Measurements from ENCODE around the gene KITLG. TPM values are rescaled to one million over a fixed set of nuclear protein-coding genes. Genes with fewer than 3 reads are reported as not detected.

Gene KITLG
- total RNA-seq, 1 donor from 2014 or later: 8.6 TPM

DNA sequence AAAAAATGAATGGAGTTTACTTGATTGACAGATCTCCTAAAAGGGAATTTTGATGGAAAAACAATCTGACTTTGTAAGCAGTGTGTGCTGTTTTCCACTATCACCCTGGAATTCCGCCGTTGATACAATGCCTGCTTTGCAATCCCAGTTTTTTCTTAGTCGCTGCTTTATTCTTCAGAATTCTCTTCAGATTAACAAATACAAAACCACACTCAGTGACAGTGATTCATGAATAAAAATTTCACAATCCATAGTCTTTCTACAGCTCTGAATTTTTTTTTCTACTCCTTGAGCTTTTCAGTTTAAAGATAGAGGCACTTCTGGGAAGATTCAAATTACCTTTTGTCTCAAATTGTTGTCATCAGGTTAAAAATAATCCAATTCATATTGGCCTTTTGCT is 44.6 kb upstream of the KITLG start:
- H3K4me3 ChIP-seq: no peak overlapping the region
- no peaks in the 10 kb centered on the region for H3K4me1 ChIP-seq
- no peaks in the 10 kb centered on the region for H3K9me3 ChIP-seq (replicated peaks)
- no peaks in the 10 kb centered on the region for H3K27me3 ChIP-seq (ENCODE audit: low read depth)
- TF ChIP-seq, protein P1, sequence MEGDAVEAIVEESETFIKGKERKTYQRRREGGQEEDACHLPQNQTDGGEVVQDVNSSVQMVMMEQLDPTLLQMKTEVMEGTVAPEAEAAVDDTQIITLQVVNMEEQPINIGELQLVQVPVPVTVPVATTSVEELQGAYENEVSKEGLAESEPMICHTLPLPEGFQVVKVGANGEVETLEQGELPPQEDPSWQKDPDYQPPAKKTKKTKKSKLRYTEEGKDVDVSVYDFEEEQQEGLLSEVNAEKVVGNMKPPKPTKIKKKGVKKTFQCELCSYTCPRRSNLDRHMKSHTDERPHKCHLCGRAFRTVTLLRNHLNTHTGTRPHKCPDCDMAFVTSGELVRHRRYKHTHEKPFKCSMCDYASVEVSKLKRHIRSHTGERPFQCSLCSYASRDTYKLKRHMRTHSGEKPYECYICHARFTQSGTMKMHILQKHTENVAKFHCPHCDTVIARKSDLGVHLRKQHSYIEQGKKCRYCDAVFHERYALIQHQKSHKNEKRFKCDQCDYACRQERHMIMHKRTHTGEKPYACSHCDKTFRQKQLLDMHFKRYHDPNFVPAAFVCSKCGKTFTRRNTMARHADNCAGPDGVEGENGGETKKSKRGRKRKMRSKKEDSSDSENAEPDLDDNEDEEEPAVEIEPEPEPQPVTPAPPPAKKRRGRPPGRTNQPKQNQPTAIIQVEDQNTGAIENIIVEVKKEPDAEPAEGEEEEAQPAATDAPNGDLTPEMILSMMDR (IDR thresholded peaks at IDR 0.05; ENCODE audit: borderline replicate concordance): no peak
- intact Hi-C loops (cut with micrococcal nuclease): no loop called here
- DNase-seq: no peak
- no peaks in the 10 kb centered on the region for H3K36me3 ChIP-seq
- no peak overlapping the region for H3K27ac ChIP-seq (replicated peaks)

DNA sequence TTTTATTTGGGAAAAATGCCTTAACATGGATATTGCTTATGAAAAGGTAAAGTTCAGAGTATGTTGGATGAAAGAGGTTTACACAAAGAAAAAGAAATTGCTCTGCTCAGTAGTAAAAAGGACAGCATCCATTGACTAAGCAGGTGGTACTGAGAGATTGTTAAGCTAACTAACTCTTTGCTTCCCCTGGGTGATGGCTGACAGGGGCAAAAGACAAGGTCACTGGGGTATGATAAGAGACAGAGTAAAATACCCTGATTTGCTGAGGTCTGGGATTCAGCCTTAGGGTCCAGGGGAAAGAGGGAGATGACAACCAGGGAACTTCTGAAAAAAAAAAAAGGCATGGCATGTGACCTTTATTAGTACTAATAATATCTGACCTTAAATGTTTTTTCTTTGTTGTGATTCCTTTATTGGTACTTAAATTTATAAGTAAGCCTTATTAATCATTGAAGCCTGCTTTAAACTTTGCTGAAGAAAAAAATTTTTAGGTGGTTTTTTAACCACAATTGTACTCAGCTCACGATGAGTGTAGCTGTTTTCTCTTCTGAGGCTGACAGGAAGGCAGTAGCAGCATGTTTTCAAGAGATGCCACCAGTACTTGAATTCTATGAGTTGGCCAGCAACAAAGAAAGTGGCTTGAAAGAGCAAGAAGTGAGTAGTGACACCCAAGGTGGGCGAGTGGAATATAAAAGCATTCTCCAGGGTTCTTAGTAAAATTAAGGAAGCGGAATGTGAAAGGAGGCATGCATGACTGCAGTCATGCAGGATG is 43.7 kb upstream of the KITLG start:
- intact Hi-C loops (cut with micrococcal nuclease): no loop called here
- Histone ChIP-seq H3K4me1 (no peaks in the 10 kb centered on the region), H3K9me3 (replicated peaks) (no peaks in the 10 kb centered on the region), H3K27ac (replicated peaks) (no peak overlapping the region), H3K4me3 (no peak overlapping the region), H3K27me3 (ENCODE audit: low read depth) (no peaks in the 10 kb centered on the region), H3K36me3 (no peaks in the 10 kb centered on the region)
- DNase-seq: no peak
- TF ChIP-seq, protein P1 (IDR thresholded peaks at IDR 0.05; ENCODE audit: borderline replicate concordance): no peak

DNA sequence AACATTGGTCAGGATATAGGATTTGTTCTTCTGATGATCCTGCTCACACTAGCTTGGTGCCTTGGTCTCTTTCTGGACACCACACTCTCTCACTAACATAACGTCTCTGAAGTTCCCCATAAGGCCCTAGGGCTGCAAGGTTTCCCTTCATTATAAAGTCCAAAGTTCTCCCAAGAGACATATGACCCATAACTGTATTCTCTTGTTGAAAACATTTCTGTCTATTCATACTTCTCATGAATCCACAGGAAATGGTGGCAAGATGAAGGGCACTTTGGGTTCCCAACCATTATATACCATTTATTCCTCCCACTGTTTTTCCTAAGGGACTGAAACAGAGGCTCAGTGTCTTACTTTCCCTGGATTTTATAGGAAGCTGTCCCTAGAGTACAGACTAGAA is 37.1 kb upstream of the KITLG start:
- H3K27me3 ChIP-seq (ENCODE audit: low read depth): no peaks in the 10 kb centered on the region
- no peak for DNase-seq
- intact Hi-C loops (cut with micrococcal nuclease): no loop called here
- H3K27ac ChIP-seq (replicated peaks): no peak overlapping the region
- H3K4me1 ChIP-seq: no peaks in the 10 kb centered on the region
- TF ChIP-seq, protein P1 (IDR thresholded peaks at IDR 0.05; ENCODE audit: borderline replicate concordance): no peak
- peaks cover 7% of the 10 kb centered on the region for H3K9me3 ChIP-seq (replicated peaks)
- no peaks in the 10 kb centered on the region for H3K36me3 ChIP-seq
- H3K4me3 ChIP-seq: no peak overlapping the region

DNA sequence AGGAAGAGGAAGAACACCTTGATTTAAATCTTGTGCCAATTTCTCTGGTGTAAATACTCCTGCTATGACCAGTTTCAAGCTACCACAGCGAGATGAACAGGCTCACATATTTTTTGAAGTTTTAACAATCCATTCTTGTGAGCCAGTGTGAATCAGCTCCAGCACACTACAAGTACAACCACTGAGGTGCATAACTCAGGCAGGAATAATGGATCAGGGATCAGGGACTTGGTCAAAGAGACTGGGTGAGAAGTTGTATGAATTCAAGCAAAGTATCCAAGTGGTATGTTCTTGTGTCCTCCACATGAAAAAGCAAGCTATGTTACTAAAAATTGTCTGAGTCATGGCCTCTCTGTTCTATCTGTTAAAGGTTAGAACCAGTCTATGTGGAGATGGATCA is 35.2 kb upstream of the KITLG start:
- intact Hi-C loops (cut with micrococcal nuclease): no loop called here
- H3K27me3 ChIP-seq (ENCODE audit: low read depth): no peaks in the 10 kb centered on the region
- DNase-seq: no peak
- no peak overlapping the region for H3K27ac ChIP-seq (replicated peaks)
- no peaks in the 10 kb centered on the region for H3K4me1 ChIP-seq
- H3K9me3 ChIP-seq (replicated peaks): peaks cover 11% of the 10 kb centered on the region
- H3K4me3 ChIP-seq: no peak overlapping the region
- H3K36me3 ChIP-seq: no peaks in the 10 kb centered on the region
- TF ChIP-seq, protein P1 (IDR thresholded peaks at IDR 0.05; ENCODE audit: borderline replicate concordance): no peak

DNA sequence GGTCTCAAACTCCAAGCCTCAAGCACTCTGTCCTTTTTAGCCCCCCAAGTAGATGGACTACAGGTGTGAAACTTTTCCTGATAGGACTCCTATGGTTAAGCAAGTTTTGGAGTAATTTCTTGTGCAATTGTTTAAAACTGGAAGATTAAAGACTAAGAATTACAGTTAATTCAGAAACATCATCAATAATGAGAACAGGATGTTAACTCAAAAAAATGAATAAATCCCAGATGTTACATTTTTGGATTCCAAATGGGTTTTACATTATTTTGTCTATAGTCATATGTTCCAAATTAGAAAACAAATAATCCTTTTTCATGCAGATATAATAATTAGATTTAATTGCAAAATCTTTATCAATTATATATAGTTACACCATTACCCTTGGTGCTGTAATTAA is 24.4 kb upstream of the KITLG start:
- intact Hi-C loops (cut with micrococcal nuclease): no loop called here
- DNase-seq: no peak

More for the DNA sequence above, 24.4 kb upstream of the KITLG start:
- peaks cover 58% of the 10 kb centered on the region for H3K9me3 ChIP-seq (replicated peaks)
- H3K36me3 ChIP-seq: no peaks in the 10 kb centered on the region
- no peak overlapping the region for H3K27ac ChIP-seq (replicated peaks)
- H3K4me1 ChIP-seq: no peaks in the 10 kb centered on the region
- H3K27me3 ChIP-seq (ENCODE audit: low read depth): no peaks in the 10 kb centered on the region
- H3K4me3 ChIP-seq: no peak overlapping the region
- TF ChIP-seq, protein P1 (IDR thresholded peaks at IDR 0.05; ENCODE audit: borderline replicate concordance): no peak
